ENCODE data around the gene LMF2. TPM values are rescaled to one million over a fixed set of nuclear protein-coding genes. Genes with fewer than 3 reads are reported as not detected.

LMF2 gene
- total RNA-seq, 2 experiments from 2014 or later = 59.3 to 62.6 TPM

DNA sequence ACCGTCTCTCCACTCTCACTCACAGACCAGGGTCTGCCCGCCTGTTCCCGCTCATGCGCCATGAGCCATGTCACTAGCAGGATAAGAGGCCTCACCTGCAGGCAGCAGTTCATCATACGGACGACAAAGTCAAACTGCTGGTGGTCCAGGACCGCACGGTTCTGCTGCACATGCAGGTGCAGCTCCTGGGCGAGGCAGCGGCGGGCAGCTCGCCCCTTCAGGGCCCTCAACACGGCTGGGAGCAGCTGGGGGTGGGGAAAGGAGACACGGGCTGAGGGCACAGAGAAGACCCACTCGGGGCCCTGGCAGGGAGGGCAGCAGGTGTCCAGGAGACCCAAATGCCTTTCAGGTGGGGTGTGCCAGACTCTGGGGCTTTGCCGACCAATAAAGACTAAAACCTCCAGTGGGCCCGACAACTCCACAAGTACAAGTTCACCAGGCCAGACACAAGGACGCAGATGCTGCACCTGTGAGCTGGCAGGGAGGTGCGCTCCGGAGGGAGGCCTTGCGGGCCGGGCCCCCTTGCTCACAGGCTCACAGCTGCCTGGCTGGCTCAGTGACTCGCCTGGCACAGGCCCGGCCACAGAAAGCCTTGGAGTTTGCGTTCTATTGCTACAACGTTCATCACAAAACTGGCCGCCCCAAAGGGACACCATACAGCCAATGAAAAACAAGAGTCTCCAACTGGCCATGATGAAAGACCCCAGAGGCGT lies 44.2 kb downstream of the LMF2 start:
- no peak overlapping the region for H3K27ac Mint-ChIP-seq
- H3K27me3 Mint-ChIP-seq = no peaks in the 10 kb centered on the region
- H3K4me1 Mint-ChIP-seq = peaks cover 21% of the 10 kb centered on the region
- H3K36me3 Mint-ChIP-seq = peaks cover 19% of the 10 kb centered on the region
- H3K9me3 Mint-ChIP-seq = no peaks in the 10 kb centered on the region
- DNase-seq = no peak
- H3K4me3 Mint-ChIP-seq = no peak overlapping the region

DNA sequence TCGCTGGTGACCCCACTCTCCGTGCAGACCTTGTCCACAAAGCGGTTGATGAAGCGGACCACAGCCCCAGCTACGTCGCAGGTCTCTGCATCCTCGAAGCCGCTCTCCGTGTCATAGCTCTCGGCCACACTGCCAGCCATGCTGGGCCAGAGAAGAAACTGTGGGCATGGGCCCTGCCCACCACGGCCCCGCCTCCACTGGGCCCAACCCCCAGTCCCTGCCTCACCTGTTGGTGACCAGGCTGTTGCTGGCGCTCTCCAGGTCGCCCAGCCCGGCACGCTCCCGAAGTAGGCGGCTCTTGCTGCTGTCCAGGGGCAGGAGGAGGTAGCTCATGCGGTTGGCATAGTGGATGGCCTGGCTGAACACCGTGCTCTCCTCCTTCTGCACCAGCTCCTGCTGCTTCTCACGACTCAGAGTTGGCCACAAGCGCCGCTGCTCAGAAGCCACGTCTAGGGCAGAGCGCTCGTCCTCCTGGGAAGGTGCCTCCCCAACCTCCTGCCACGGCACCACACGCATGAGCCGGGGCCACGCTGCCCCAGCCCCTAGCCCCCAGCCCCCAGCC lies 45.4 kb downstream of the LMF2 start:
- no peak for DNase-seq
- Mint-ChIP-seq H3K36me3 (peaks cover 19% of the 10 kb centered on the region), H3K4me3 (no peak overlapping the region), H3K4me1 (peaks cover 11% of the 10 kb centered on the region), H3K9me3 (no peaks in the 10 kb centered on the region), H3K27ac (no peak overlapping the region), H3K27me3 (no peaks in the 10 kb centered on the region)

DNA sequence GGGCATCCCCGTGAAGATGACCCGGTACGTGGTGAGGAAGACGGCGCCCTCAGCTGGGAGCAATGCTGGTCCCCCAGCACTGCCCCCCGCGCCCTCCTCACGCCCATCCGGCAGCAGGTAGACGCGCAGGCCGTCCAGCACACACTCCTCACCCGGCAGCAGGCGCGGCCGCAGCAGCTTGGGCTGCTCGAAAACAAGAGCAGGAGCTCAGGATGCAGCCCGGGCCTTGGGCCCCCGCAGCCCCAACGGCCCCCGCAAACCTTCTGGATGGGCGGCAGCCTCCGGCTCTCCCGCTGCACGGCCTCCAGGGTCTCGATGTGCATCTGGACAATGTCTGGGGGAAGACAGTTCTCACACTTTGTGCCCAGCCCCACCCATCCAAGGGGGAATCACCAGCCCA lies 46.0 kb downstream of the LMF2 start:
- Mint-ChIP-seq H3K27ac (no peak overlapping the region), H3K9me3 (no peaks in the 10 kb centered on the region), H3K27me3 (no peaks in the 10 kb centered on the region), H3K36me3 (peaks cover 18% of the 10 kb centered on the region), H3K4me3 (no peak overlapping the region), H3K4me1 (peaks cover 6% of the 10 kb centered on the region)
- DNase-seq = no peak

GRCh38 chr22:50460938-50461337 lies 46.6 kb downstream of the LMF2 start:
- H3K27me3 Mint-ChIP-seq = no peaks in the 10 kb centered on the region
- peaks cover 14% of the 10 kb centered on the region for H3K36me3 Mint-ChIP-seq
- H3K4me3 Mint-ChIP-seq = no peak overlapping the region
- peaks cover under 1% of the 10 kb centered on the region for H3K4me1 Mint-ChIP-seq
- no peak overlapping the region for H3K27ac Mint-ChIP-seq
- no peaks in the 10 kb centered on the region for H3K9me3 Mint-ChIP-seq
- DNase-seq = no peak

- H3K9me3 Mint-ChIP-seq = no peaks in the 10 kb centered on the region
- no peaks in the 10 kb centered on the region for H3K27me3 Mint-ChIP-seq
- H3K36me3 Mint-ChIP-seq = peaks cover 13% of the 10 kb centered on the region
- no peaks in the 10 kb centered on the region for H3K4me1 Mint-ChIP-seq
- DNase-seq = no peak
- H3K4me3 Mint-ChIP-seq = no peak overlapping the region
- no peak overlapping the region for H3K27ac Mint-ChIP-seq
These were observed 47.9 kb downstream of the LMF2 start for GRCh38 chr22:50459496-50460140.

DNA sequence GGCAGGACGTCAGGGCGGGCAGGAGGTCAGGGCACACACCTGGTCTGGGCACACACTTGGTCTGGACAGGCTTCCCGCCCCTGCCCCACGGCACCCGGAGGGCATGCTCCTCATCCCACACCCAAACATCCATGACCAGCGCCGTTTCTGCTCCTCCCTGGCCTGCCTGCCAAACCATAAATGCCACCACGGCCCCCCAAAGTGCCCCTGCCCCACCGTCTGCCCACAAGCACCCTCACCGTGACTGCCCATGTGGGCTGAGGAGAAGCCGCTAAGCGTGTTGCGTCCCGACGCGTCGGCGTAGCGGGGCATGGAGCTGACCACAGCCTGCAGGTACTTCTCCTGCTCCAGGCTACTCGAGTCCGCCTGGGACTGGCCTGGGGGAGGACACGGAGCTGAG lies 48.5 kb downstream of the LMF2 start:
- no peak overlapping the region for H3K27ac Mint-ChIP-seq
- no peaks in the 10 kb centered on the region for H3K27me3 Mint-ChIP-seq
- DNase-seq = no peak
- H3K4me1 Mint-ChIP-seq = peaks cover 3% of the 10 kb centered on the region
- H3K36me3 Mint-ChIP-seq = peaks cover 14% of the 10 kb centered on the region
- no peak overlapping the region for H3K4me3 Mint-ChIP-seq
- no peaks in the 10 kb centered on the region for H3K9me3 Mint-ChIP-seq

- Mint-ChIP-seq H3K4me1 (peaks cover 15% of the 10 kb centered on the region), H3K36me3 (peaks cover 21% of the 10 kb centered on the region), H3K27ac (peak overlapping the region; percentile 25), H3K4me3 (no peak overlapping the region), H3K27me3 (no peaks in the 10 kb centered on the region), H3K9me3 (no peaks in the 10 kb centered on the region)
- DNase-seq = no peak
These were observed 50.9 kb downstream of the LMF2 start for GRCh38 chr22:50456466-50457234.

DNA sequence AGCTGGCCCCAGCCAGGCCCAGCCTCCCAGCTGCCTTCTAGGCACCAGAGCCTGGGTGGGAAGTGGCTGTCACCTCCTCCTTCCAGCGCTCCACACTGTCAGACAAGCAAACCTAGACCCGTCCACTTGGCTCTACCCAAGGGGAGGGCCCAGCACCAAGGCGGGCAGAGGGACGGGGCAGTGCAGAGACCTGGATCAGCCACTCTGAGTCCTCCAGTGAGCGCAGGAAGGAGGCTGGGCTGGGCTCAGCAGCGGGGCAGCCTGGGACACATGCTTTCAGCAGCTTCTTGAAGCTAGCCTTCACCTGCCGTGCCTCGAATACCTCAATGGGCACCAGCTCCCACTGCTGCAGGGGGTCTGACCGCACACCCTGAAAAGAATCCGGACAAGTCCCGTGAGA lies 51.5 kb downstream of the LMF2 start:
- Mint-ChIP-seq H3K4me1 (peaks cover 15% of the 10 kb centered on the region), H3K27me3 (no peaks in the 10 kb centered on the region), H3K4me3 (no peak overlapping the region), H3K27ac (no peak overlapping the region), H3K9me3 (no peaks in the 10 kb centered on the region), H3K36me3 (peaks cover 24% of the 10 kb centered on the region)
- DNase-seq = no peak

DNA sequence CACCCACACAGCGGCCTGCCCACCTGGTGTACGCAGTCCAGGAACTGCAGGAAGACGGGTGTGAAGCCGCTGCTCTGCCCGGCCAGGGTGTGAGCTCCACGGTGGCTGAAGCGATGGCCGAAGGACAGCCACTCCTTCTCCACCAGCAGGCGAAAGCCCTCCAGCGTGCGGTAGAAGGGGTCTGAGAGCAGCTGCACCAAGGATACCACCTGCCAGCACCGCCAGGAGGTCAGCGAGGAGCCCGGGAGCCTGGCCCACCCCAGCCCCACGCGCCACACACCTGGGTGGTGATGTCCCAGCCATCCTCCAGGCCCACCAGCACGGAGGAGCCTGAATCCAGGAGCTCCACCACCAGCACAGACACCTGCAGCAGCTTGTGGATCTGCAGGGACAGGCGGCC lies 52.3 kb downstream of the LMF2 start:
- Mint-ChIP-seq H3K9me3 (no peaks in the 10 kb centered on the region), H3K27me3 (no peaks in the 10 kb centered on the region), H3K4me3 (no peak overlapping the region), H3K4me1 (peaks cover 15% of the 10 kb centered on the region), H3K27ac (no peak overlapping the region), H3K36me3 (peaks cover 22% of the 10 kb centered on the region)
- DNase-seq = no peak

DNA sequence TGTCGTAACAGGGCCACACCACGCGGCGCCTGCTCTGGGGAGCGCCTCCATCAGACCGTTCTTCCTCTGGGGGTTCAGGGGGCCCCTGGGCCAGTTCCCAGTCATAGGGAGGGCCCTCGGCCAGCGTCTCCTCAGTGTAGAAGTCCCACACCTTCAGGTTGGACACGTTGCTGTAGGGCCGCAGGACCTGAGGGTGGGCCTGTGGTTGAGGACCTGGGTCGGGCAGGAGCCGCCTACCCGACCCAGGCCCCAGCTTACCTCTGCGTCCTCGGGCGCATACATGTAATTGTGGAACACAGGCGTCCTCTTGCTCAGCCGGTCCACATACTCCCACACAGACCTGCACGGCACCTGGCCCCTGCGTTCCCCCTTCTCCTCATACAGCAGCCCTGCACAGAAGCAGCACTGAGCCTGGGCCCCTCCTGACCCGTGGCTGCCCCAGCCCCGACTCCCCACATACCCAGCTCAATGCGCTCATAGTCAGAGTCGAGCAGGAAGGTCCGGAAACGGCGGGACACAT lies 52.9 kb downstream of the LMF2 start:
- Mint-ChIP-seq H3K9me3 (no peaks in the 10 kb centered on the region), H3K27ac (no peak overlapping the region), H3K4me1 (peaks cover 17% of the 10 kb centered on the region), H3K27me3 (no peaks in the 10 kb centered on the region), H3K4me3 (no peak overlapping the region), H3K36me3 (peaks cover 25% of the 10 kb centered on the region)
- no peak for DNase-seq

Other genes starting within 250 kb of the LMF2 start
- gene MAPK12, start 246.0 kb downstream of the LMF2 start, total RNA-seq = 1 to 10 TPM; 3.5 to 3.6 TPM
- 1 to 10 TPM; 3.2 to 3.3 TPM for gene MAPK11, start 237.3 kb downstream of the LMF2 start, total RNA-seq
- gene PLXNB2, start 200.1 kb downstream of the LMF2 start, total RNA-seq = 10 to 100 TPM; 16.1 to 16.8 TPM
- gene DENND6B, start 180.7 kb downstream of the LMF2 start, total RNA-seq = 1 to 10 TPM; 4.2 to 4.7 TPM
- gene PPP6R2, start 164.4 kb downstream of the LMF2 start, total RNA-seq = 10 to 100 TPM; 38.3 to 41.2 TPM
- 100 to 1,000 TPM; 101 to 102 TPM for gene SBF1, start 32.7 kb downstream of the LMF2 start, total RNA-seq
- gene ADM2, start 26.2 kb downstream of the LMF2 start, total RNA-seq = 1 to 10 TPM; 6.7 to 7.5 TPM
- under 1 TPM in 1 of 2 experiments, not detected in 1; 0.29 TPM for gene MIOX, start 20.8 kb downstream of the LMF2 start, total RNA-seq
- 100 to 1,000 TPM; 143 to 152 TPM for gene NCAPH2, start 522 bp upstream of the LMF2 start, total RNA-seq
- 1 to 10 TPM; 5.0 to 6.0 TPM for gene SCO2, start 17.9 kb upstream of the LMF2 start, total RNA-seq
- 10 to 100 TPM; 75.7 to 76.8 TPM for gene TYMP, start 22.3 kb upstream of the LMF2 start, total RNA-seq
- 10 to 100 TPM; 15.1 to 15.9 TPM for gene KLHDC7B, start 38.2 kb upstream of the LMF2 start, total RNA-seq
- 1 to 10 TPM; 1.3 to 1.9 TPM for gene SYCE3, start 55.2 kb upstream of the LMF2 start, total RNA-seq
- 10 to 100 TPM; 33.6 to 33.7 TPM for gene CPT1B, start 70.7 kb upstream of the LMF2 start, total RNA-seq
- 10 to 100 TPM; 57.3 to 60.3 TPM for gene CHKB, start 75.1 kb upstream of the LMF2 start, total RNA-seq
- under 1 TPM; 0.16 to 0.21 TPM for gene MAPK8IP2, start 93.1 kb upstream of the LMF2 start, total RNA-seq
- gene ARSA, start 120.5 kb upstream of the LMF2 start, total RNA-seq = 10 to 100 TPM; 12.6 to 13.5 TPM
- gene SHANK3, start 165.1 kb upstream of the LMF2 start, total RNA-seq = under 1 TPM; 0.27 to 0.30 TPM
- gene ACR, start 230.5 kb upstream of the LMF2 start, total RNA-seq = not detected

Measured in activated naive CD8-positive, alpha-beta T cell treated with anti-CD3 and anti-CD28 coated beads for 36 hours (primary cell).